NCI-H2107 treated with DMSO at 0.1 percent for 48 hours (cell line): ENCODE measurements around the gene TBX15.

Experiments
- DNase-seq: peaks from one replicate; lab custom pipeline; 2025; ENCODE audit not compliant: unreplicated experiment; lab: John Stamatoyannopoulos, UW

The TBX15 gene

DNA sequence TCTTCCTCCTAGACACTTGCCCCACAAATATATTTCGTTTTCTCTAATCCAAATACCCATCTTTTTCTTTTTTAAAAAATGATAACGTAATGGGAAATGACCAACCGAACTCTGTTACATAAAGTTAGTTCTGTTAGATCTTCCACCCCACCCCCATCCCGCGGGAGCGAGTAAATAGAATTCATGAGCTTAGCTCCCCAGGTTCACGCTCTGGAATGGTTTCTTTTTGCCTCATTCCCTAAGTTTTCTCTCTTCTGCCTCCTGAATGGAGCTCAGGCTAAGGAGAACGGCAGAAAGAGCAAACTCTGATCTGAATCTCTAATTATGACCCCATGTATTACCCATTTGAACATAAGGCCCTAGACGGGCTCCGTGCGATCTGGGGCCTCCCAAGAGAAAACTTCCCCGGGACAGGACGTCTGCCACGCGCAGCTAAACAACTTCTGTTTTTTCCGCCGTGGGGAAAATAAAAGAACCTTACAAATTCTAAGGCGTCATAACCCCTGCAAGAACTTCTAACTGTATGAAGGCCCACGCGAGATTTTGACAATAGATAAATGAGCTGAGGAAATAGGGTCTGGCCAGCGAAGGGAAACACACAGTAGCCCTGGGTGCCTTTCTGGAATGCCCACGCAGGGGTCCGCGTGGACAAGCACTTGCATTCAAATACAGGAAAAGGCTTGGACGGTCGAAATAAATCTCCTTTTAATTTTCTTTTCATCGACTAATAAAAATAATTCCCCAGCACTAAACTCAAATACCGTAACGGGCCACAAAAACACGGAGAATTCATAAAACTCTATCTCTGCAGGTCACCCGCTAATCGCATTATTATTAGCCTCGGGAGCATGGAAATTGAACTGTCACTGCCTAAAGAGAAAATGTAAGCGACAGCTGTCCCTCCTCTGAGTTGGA lies 2.2 kb downstream of the TBX15 start:
- no peak for DNase-seq

DNA sequence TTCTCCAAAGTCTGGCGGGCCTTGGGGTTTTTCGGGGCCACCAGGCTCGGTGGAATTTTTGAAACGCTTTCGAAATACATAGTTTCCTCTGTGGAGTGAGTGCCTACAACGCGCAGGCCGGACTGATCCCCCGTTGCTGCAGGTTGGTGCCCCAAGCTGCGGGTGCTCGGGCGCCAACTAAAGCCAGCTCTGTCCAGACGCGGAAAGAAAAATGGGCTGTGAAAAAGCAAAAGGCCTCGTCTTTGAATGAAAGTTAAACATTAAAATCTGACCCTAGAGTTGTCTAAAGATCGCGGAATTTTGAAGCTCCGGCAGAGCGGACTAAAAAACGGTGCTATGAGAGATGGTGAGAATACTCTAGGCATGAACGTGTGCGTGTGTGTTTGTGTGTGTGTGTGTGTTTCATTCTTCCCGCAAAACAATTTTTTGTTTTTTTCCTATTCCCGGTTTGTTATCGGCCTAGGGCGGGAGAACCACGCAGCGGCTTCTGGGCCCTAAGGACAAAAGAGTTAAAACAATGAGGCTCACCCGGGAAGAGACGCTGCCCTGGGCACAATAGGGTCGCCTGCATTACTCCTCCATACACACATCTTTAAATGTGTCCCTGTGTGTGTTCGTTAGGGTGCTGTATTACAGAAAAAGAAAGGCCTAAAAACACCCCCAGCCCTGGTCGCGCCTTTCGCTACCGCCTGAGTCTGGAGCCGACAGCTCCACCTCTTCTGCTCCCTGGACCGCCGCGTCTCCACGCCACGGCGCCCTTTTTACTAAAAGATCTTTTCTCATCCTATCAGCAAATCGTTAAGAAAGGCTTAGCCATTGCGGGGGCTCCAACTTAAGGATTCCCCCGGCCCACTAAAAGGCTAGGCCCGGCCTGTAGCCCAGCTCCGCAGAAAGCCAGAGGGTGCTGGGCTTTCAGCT lies 3.2 kb downstream of the TBX15 start:
- no peak for DNase-seq

DNA sequence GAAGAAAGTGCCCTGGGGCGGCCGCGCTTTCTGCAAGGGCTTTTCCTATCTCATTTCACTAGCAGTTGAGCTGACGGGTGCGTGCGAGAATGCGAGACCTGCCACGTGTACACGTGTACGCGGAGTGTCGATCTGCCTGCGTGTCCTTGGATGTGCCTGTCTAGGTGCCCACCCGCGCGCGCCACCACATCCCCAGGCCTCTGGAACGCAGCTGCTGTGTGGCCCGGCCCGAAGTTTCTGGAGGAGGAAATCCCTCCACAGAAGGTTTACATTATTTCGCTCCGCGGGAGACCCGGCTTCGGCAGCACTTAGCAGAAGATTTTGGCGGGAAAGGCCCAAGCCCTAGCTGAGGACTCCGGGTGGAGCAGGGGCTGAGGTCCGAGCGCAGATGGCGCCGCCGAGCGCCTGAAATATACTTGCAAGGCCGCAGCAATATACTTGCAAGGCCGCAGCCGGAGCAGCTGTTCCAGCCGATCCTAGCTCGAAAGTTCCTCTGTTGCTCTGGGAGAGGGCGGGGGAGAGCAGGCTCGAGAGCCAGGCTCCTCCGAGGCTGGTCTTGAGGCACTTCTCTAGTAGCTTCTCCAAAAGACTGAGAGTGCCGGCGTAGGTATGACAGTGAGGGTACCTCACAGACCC lies 3.9 kb downstream of the TBX15 start:
- DNase-seq, result no peak

DNA sequence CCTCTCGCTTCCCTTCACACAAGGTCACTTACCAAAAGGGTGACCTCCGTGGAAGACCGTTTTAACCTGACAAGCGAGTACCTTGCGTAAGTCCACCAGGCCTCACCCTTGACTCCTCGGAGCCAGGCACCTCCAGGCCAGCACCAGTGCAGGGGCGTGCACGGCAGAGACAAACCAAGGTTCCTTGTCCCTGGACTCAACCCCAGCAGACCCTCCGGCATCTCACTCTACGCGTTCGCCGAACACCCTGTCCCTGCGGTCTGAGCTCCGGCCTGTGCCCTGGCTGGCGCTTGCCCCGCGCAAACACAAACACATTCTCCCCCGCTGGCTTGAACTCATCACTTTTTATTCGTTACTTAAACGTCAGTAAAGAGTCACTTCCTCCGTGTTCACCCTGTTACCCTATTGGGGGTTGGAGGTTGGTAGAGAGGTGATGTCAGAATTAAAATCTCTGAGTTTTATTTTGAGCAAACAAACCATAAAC lies 4.5 kb downstream of the TBX15 start:
- DNase-seq, result no peak

DNA sequence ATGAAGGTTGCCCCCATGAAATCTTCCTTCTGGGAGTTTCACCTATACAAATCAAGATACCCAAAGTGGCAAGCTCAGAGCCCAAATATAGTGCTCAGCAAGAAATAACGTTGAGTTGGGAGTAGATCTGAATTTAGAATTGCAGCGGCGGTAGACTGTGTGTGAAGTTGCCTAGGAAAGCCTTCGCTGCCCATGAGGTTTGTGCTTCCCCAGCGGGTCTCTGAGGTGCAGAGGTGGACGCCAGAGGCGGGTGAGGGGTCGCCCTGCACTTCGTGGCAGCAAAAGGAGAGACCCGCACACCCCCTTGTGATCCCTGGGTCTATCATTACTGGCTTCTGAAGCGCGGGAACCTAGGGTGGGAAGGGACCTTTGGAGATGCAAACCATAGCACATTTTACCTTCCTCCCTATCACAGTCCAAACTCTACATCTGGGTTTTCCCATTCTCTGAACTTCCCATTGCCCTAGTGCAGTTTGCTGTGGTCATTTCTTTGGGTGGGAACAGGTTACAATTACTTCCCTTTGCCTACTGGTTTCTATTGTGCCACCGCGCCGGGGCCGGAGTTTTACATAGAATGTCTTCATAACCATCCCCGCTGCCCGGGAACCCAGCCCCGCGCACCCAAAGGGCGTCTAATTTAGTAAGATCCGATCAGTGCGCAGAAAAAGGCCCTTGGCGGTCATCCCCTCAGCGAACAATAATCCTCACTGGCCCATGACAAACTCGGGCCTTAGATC lies 5.2 kb downstream of the TBX15 start:
- DNase-seq, result no peak

DNA sequence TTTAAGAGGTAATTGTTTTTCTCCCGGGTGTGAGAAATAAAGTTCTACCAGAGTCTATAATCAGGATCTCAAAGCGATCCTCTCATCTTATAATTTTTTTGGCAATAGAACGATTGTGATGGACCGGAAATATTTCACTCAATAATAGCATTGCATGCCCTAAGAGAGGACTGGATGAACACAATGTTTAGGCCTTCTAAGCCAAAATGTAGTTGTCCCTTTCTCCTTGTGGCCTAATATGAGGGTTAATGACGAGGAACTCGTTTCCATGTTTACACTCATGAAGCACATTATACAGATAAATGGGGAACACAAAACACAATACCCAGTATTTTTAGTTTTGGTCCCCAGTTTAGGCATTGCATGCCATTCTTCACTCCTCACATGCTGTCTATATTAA lies 5.9 kb downstream of the TBX15 start:
- DNase-seq, result no peak

DNA sequence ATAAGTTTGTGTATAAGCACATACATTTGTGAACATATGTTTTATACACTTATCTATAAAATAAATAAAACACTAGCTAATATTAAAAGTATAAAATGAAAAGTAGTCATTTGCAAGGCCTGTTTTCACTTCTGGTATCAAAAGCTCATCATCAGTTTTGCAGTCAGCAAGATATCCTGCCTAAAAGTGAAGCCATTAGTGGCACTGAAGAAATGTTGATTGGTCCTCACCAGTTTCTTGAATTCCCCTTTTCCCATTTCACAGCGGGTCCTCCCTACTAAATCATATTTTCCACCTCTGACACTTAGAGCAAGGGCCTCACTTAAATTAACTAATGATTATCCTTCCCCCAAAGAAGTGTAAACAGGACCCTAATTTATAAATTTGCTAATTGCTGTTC lies 6.7 kb downstream of the TBX15 start:
- DNase-seq, result no peak

DNA sequence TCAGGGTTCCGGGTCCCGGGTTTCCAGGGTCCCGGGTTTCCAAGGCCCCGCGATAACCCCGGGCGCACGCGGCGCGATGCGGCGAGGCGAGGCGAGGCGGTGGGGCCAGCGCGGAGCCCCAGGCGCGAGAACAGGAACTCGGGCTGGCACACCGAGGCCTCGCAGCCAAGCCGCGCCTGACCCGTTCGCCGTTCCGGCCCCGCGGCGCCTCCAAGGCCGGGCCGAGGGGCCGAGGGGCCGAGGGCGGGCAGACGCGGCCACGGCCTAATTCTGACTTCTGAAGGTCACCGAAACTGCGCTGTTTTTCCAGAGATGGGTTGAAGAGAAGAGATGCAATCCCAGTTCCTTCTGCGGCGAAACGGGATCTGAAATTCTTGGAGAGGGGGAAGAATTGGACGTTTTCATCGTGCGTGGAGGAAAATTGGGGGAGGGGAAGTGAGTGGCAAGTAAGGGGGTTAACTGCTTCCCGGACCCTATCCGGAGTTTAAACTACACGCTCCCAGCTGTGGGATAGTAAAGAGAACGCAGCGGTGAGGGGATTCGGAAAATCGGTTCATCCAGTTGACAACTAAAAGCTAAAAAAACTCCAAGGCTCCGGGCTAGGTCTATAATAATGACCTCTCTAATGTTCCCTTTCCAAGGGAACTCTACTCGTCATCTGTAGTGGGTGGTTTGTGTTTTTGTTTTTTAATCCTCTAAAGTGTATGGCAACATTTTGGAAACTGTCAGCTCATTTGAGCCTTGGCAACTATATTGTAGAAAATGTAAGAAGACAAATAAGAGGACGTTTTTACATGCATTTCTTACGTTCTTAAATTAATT lies 8.2 kb downstream of the TBX15 start:
- no peak for DNase-seq

DNA sequence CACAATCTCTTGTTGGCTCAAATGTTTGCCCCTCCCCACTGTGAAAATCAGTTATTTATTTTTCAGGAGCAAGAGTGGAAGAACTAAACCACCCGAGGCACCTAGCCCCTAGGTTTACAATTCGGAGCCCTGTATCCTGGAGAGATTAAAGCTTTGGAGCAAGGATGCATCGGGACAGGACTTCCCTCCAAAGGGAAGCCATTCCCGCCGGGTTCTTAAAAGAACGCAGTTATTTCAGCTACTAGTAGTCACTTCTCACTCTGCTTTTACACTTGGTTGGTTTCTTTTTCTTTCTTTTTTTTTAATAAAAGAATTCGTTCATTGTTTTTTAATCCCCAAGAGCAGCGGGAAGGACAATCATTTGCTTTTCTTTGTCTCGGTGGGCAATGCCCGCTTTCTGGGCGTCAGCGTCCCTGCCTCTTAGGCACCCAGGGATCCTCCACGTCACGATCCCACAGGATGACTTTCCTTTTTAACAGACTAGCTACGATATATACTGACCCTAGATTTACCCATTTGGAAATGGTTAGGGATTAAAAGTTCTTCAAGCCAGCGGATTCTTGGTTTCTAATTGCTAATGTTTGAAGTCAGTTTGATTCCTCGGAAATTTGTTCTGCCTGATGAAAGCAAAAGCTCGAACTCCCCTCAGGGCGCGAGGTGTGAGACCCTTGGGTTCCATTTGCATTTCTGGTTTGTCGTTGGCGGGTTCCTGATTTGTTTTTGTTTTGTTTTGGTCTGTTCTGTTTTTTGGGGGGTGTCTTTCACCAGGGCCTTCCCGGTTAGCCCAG lies 9.0 kb downstream of the TBX15 start:
- DNase-seq, result no peak

DNA sequence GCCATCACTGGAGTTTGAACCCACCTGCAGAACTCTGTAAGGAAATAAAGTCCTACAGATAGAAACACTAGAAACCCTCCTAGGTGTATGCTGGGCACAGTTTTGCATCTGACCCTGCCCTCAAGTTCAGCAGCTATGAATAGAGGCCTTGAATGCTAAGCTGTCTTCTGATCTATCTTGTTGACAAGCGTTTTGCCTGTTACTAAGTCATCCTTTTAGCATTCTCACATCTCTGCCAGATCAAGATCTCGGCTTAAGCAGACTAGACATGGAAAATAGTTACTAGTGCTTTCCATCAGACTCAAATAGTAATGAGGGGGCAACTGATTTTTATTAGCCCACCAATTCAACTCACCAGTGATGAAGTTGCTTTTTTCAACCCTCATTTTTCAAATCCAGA lies 10.5 kb downstream of the TBX15 start:
- DNase-seq, result no peak

DNA sequence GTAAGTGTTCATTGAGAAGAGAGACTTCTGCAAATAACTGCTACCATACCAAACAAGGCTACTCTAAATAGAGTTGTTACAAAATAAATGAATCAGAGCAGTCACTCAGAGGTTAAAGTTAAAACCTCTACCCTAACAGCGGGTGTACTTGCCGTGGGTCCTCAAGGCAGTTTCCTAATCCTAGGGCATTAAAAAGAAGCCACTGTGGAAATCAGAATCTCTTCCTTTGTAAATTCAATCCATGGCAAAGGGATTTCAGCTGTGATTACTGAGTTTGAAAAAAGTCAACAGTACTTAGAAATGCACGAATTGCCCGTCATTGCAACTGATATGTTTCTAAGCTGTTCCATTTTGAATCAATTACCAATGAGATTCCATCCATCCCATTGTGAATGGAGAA lies 13.5 kb downstream of the TBX15 start:
- no peak for DNase-seq

DNA sequence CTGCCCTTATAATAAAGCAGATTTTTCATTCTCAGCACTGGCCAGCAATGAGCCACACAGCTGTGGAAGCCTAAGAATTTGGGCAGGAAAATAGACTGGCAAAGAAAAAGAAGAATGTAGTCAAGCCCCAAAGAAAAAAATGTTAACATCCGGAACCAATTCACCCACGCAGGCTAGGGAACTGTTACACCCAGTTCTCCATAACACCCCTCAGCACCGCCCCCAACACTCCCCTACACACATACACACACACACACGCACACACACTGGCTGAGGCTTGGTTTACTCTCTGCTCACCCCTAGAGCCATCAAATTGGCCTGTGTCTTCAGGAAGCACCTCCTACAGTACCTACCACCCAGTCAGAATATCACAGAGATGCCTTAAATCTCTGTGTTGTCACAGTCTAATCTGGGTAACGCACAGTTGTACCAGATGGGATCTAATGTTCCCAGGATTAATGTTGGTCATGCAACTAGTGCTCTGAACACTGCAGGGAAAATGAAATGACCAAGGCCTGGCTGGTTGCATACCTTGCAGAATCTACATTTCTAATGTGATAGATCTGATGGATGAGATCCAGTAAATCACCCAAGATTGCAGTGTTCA lies 14.5 kb downstream of the TBX15 start:
- no peak for DNase-seq

DNA sequence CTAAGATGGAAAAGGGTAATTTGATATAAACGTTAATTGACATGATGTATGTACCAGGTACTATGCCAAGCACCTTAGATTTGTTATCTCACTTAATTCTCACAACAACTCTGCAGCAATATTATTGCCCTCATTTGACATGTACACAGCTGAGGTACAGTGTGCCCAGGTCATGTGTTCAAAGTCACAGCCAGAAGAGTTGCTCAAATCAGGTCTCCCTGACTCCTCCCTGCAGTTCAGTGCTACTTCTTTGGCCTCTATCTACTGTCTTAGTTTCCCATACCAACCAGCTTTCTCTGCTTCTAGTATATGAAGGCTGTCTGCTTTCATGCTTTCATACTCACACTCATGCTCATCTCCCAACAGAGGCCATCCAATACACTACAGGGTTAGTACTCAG lies 15.1 kb downstream of the TBX15 start:
- no peak for DNase-seq

DNA sequence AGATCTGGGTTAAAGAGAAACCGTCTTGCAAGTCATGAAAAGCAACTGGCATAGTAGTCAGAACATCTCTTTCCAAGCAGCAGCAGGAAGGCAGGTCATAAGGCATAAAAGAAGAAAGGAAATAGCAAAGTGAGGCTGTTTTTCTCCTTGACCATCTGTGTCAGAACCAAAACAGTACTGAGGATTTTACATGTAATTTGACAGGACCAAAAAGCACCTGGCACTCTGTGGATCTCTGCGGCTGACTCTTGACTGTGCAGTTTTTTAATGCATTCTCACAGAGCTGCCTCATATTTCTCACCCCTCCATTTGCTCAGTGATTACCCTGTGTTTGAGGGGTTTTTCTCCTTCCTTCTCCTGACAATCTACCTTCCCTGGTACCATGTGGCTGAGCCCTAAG lies 17.7 kb downstream of the TBX15 start:
- no peak for DNase-seq

DNA sequence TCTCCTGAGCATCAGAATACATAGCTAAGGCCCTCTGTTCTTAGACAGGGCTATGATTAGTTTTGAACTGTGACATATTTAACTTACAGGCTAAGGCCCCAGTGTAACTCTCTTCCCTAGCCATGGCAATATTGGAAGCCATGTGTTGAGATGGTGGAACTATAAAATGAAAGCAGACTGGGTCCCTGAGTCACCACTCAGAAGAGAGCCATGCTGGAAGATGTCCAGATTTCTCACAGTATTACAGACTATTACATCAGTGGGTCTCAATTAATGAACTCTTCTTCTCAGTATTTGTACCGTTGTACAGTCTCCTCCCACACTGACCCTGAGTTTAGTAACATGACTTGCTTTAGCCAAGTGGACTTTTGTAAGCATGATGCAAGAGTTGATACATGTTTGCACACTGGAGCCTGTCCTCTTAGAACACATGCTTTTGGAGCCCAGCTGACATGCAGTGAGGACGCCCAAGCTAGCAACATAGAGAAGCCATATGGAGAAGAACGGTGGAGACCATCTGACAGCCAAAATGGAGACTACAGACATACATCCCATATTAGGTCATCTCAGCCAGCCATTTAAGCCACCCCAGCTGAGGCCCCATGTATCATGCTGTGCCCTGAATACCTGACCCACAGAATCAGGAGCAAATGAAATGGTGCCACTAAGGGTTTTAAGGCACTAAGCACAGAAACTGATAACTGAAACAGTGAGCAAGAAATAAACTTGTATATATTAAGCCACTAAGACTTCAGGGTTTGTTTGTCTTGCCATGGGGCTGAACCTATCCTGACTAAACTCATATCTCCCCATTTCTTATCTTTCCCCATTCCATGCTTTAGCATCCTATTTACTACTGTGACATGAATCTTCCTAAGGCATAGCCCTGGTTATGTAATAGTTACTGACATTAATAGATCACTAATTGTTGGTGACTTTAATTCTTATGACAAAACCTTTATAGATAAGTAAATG lies 24.4 kb downstream of the TBX15 start:
- no peak for DNase-seq

DNA sequence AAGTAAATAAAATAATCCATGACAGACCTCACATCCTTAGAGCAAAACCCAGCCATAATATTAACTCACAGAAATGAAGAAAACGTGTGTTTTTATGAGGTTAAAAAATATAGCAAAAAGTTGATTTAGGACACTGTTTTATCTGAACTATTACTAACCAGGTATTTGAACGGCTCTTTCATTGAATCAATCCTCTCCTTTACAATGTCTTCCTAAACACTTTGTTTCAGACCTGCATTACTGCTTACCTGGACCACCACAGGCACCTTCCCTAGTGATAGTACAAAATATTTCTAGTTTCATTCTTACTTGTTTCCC lies 25.0 kb downstream of the TBX15 start:
- no peak for DNase-seq

DNA sequence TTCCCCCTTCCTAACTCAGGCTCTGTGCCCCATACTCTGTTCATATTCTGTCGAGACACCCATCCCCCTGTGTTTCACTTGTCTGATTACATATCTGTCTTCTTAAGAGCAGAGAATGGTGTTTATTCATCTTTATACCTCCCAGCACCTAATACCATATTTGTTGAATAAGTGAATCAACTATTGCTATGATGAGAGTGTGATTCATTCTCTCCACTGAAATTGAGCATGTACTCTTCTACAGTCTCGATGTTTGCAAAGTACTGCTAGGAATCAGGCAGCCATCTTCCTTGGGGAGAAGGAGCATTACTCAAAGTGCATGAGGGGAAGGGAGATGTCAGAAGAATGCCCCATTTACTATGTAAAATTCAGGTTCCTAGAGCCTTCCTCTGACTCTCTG lies 27.0 kb downstream of the TBX15 start:
- no peak for DNase-seq
